H9 (cell line): ENCODE results near the gene CDH13. TPM values are rescaled to one million over a fixed set of nuclear protein-coding genes. Genes with fewer than 3 reads are reported as not detected.

Experiments
- DNase-seq: peaks from one replicate; pipeline ENCODE4 v3.0.0-alpha.2; 2017
- H2AFZ ChIP-seq: one replicate; pipeline ENCODE4 v1.6.1; 2013; ENCODE audit warnings: mild to moderate bottlenecking, low read length, control low read depth, moderate library complexity
- H2AK5ac ChIP-seq: 2 replicates; pipeline ENCODE4 v1.6.1; 2013; ENCODE audit warnings: low read length, control low read depth, mixed read lengths; ENCODE audit not compliant: insufficient read length
- H2BK120ac ChIP-seq: one replicate; pipeline ENCODE4 v1.6.1; 2013; ENCODE audit warnings: low read depth, mild to moderate bottlenecking, low read length, control low read depth, inconsistent platforms; ENCODE audit not compliant: poor library complexity, severe bottlenecking
- H2BK12ac ChIP-seq: 2 replicates; pipeline ENCODE4 v1.6.1; 2013; ENCODE audit warnings: low read length, control low read depth, mixed read lengths, low read depth; ENCODE audit not compliant: insufficient read length
- H2BK15ac ChIP-seq: 2 replicates; pipeline ENCODE4 v1.6.1; 2013; ENCODE audit warnings: low read depth, low read length, control low read depth
- H2BK20ac ChIP-seq: one replicate; pipeline ENCODE4 v1.6.1; 2013; ENCODE audit warnings: low read depth, mild to moderate bottlenecking, low read length, control low read depth, inconsistent platforms; ENCODE audit not compliant: poor library complexity, severe bottlenecking
- H2BK5ac ChIP-seq: 2 replicates; pipeline ENCODE4 v1.6.1; 2013; ENCODE audit warnings: low read length, control low read depth, mixed read lengths; ENCODE audit not compliant: insufficient read length
- H3K14ac ChIP-seq: 2 replicates; pipeline ENCODE4 v1.6.1; 2013; ENCODE audit warnings: low read length, control low read depth; ENCODE audit not compliant: insufficient read depth
- H3K18ac ChIP-seq: 2 replicates; pipeline ENCODE4 v1.6.1; 2013; ENCODE audit warnings: low read depth, mild to moderate bottlenecking, mixed read lengths, low read length, control low read depth; ENCODE audit not compliant: insufficient read length
- H3K23ac ChIP-seq: 2 replicates; pipeline ENCODE4 v1.6.1; 2013; ENCODE audit warnings: low read length, control low read depth, mixed read lengths, low read depth; ENCODE audit not compliant: insufficient read length
- H3K23me2 ChIP-seq: 2 replicates; pipeline ENCODE4 v1.6.1; 2013; ENCODE audit warnings: low read depth, mild to moderate bottlenecking, mixed read lengths, low read length, control low read depth; ENCODE audit not compliant: insufficient read length, poor library complexity, severe bottlenecking
- H3K27ac ChIP-seq: 2 replicates; pipeline ENCODE4 v1.5.1; 2013; ENCODE audit warnings: low read length, control low read depth, mixed read lengths, low read depth; ENCODE audit not compliant: insufficient read length
- H3K27me3 ChIP-seq: 2 replicates; pipeline ENCODE4 v1.6.1; 2013; ENCODE audit warnings: low read length, control low read depth, inconsistent platforms; ENCODE audit not compliant: insufficient read depth
- H3K4ac ChIP-seq: 2 replicates; pipeline ENCODE4 v1.6.1; 2013; ENCODE audit warnings: low read depth, mild to moderate bottlenecking, control low read depth, inconsistent platforms, low read length, moderate library complexity
- H3K4me1 ChIP-seq: 2 replicates; pipeline ENCODE4 v1.6.1; 2013; ENCODE audit warnings: low read length, control low read depth, inconsistent platforms; ENCODE audit not compliant: insufficient read depth
- H3K4me2 ChIP-seq: 2 replicates; pipeline ENCODE4 v1.6.1; 2013; ENCODE audit warnings: low read length, control low read depth, mixed read lengths; ENCODE audit not compliant: insufficient read length, insufficient read depth
- H3K56ac ChIP-seq: 2 replicates; pipeline ENCODE4 v1.6.1; 2013; ENCODE audit warnings: low read depth, mild to moderate bottlenecking, mixed read lengths, low read length, control low read depth; ENCODE audit not compliant: insufficient read length
- H3K79me1 ChIP-seq: 2 replicates; pipeline ENCODE4 v1.6.1; 2013; ENCODE audit warnings: low read depth, mild to moderate bottlenecking, moderate library complexity, low read length, control low read depth, inconsistent platforms; ENCODE audit not compliant: insufficient read depth, poor library complexity, severe bottlenecking
- H3K79me2 ChIP-seq: 2 replicates; pipeline ENCODE4 v1.6.1; 2013; ENCODE audit warnings: low read length, control low read depth, inconsistent platforms; ENCODE audit not compliant: insufficient read depth
- H3K9ac ChIP-seq: 2 replicates; pipeline ENCODE4 v1.6.1; 2013; ENCODE audit warnings: low read length, control low read depth, mixed read lengths; ENCODE audit not compliant: insufficient read length; ENCODE audit errors: extremely low read depth
- H3K9me3 ChIP-seq: one replicate; pipeline ENCODE4 v1.6.1; 2013; ENCODE audit warnings: low read depth, low read length, inconsistent platforms; ENCODE audit not compliant: control insufficient read depth
- H3T11ph ChIP-seq: one replicate; pipeline ENCODE4 v1.6.1; 2013; ENCODE audit warnings: mild to moderate bottlenecking, low read length, control low read depth, inconsistent platforms
- H4K20me1 ChIP-seq: one replicate; pipeline ENCODE4 v1.6.1; 2013; ENCODE audit not compliant: control insufficient read depth, insufficient read length, insufficient read depth
- H4K5ac ChIP-seq: 2 replicates; pipeline ENCODE4 v1.6.1; 2013; ENCODE audit warnings: low read depth, mild to moderate bottlenecking, mixed read lengths, low read length, control low read depth; ENCODE audit not compliant: insufficient read length
- H4K8ac ChIP-seq: replicated peaks from 2 replicates; pipeline ENCODE4 v1.6.1; 2013; ENCODE audit warnings: low read length, control low read depth, mixed read lengths, low read depth; ENCODE audit not compliant: insufficient read length
- H4K91ac ChIP-seq: 2 replicates; pipeline ENCODE4 v1.6.1; 2013; ENCODE audit warnings: low read depth, mild to moderate bottlenecking, moderate library complexity, mixed read lengths, low read length, control low read depth; ENCODE audit not compliant: insufficient read length
- H3K27ac Mint-ChIP-seq, 3 experiments: 2 replicates in 2 of 3; 3 replicates in 1 of 3; pipeline ENCODE4 v1.8.0; 2020 to 2021; ENCODE audit warnings: mixed read lengths in 3 of 3, mild to moderate bottlenecking in 1 of 3, moderate library complexity in 1 of 3
- H3K27me3 Mint-ChIP-seq: 2 replicates; pipeline ENCODE4 v1.8.0; 2021; ENCODE audit warnings: low read depth, mild to moderate bottlenecking, moderate library complexity, mixed read lengths
- H3K36me3 Mint-ChIP-seq, 3 experiments: 2 replicates in 2 of 3; 3 replicates in 1 of 3; pipeline ENCODE4 v1.8.0; 2020 to 2021; ENCODE audit warnings: low read depth in 3 of 3, mixed read lengths in 3 of 3; ENCODE audit not compliant: insufficient read depth in 1 of 3
- H3K4me1 Mint-ChIP-seq, 2 experiments: 2 replicates each; pipeline ENCODE4 v1.8.0; 2020; ENCODE audit warnings: mixed read lengths in 2 of 2
- H3K4me3 Mint-ChIP-seq, 2 experiments: 2 replicates in 1 of 2; 3 replicates in 1 of 2; pipeline ENCODE4 v1.8.0; 2020 to 2021; ENCODE audit warnings: mild to moderate bottlenecking in 2 of 2, mixed read lengths in 2 of 2, moderate library complexity in 1 of 2
- H3K9me3 Mint-ChIP-seq, 2 experiments: 2 replicates in 1 of 2; 3 replicates in 1 of 2; pipeline ENCODE4 v1.8.0; 2020; ENCODE audit warnings: mild to moderate bottlenecking in 2 of 2, mixed read lengths in 2 of 2, moderate library complexity in 1 of 2
- WGBS: extraction: QIAGEN DNeasy Blood & Tissue Kit; methylation state at CpG from one replicate; pipeline ENCODE4 v1.1.7; 2013; ENCODE audit warnings: missing lambda C conversion rate, low lambda C conversion rate, mixed read lengths; ENCODE audit not compliant: insufficient read length; ENCODE audit errors: extremely low coverage; 5-methylcytosine and 5-hydroxymethylcytosine counted together
- total RNA-seq: library from RNA; stranded (reverse); gene quantifications from 2 replicates; pipeline ENCODE4 v1.2.1, GENCODE V29; 2021
- TF ChIP-seq, protein P1 (sequence below): fragments of 200-600 bp; sonication (generic); conservative IDR thresholded peaks from 3 replicates; pipeline ENCODE4 v1.8.0; 2021; ENCODE audit warnings: antibody characterized with exemption, mild to moderate bottlenecking

CDH13 gene
- total RNA-seq, 1 experiment from 2014 or later = 1.5 TPM

DNA sequence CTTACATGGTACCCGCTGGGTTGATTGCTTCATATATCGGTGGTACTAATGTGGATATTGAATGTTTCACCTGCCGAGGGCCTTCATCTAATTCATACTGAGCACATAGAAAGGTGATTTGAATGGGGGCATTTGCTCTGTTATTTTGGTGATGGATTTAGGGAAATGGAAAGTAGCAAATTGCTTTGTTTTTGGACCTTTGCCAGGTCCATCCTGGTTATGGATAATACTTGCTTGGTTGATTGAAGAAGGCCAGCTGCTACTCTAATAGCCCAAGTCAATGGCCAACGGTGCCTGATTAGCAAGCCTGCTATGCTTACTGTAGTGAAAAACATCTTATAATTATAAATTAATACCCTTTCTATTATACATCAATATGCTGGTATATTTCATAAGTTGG, 253.6 kb downstream of the CDH13 start:
- Histone ChIP-seq H3K18ac (no peak overlapping the region), H4K20me1 (no peaks in the 10 kb centered on the region), H2BK20ac (no peak overlapping the region), H3K79me2 (no peaks in the 10 kb centered on the region), H2BK5ac (no peak overlapping the region), H3K56ac (no peak overlapping the region), H2AFZ (no peak overlapping the region), H3K4me2 (no peak overlapping the region), H2BK15ac (no peak overlapping the region), H3T11ph (no peak overlapping the region), H3K4me1 (peaks cover 6% of the 10 kb centered on the region), H3K14ac (no peak overlapping the region), H3K27me3 (no peaks in the 10 kb centered on the region), H4K8ac (no peak overlapping the region), H3K27ac (no peak overlapping the region), H2AK5ac (no peak overlapping the region), H4K5ac (no peak overlapping the region), H3K79me1 (no peaks in the 10 kb centered on the region), H2BK120ac (no peak overlapping the region), H4K91ac (no peak overlapping the region), H3K23ac (no peak overlapping the region), H3K9me3 (no peaks in the 10 kb centered on the region), H3K23me2 (no peaks in the 10 kb centered on the region), H2BK12ac (no peak overlapping the region), H3K4ac (no peak overlapping the region), H3K9ac (no peak overlapping the region)
- H3K4me1 Mint-ChIP-seq = peaks cover 4 to 19% of the 10 kb centered on the region in 2 experiments
- H3K4me3 Mint-ChIP-seq = no peak overlapping the region
- no peaks in the 10 kb centered on the region; a peak in 1 of 5 replicates for H3K9me3 Mint-ChIP-seq
- no CpG with 5 or more reads among the region's 4 CpGs for WGBS
- H3K27ac Mint-ChIP-seq = no peak overlapping the region
- no peak for DNase-seq
- TF ChIP-seq, protein P1, sequence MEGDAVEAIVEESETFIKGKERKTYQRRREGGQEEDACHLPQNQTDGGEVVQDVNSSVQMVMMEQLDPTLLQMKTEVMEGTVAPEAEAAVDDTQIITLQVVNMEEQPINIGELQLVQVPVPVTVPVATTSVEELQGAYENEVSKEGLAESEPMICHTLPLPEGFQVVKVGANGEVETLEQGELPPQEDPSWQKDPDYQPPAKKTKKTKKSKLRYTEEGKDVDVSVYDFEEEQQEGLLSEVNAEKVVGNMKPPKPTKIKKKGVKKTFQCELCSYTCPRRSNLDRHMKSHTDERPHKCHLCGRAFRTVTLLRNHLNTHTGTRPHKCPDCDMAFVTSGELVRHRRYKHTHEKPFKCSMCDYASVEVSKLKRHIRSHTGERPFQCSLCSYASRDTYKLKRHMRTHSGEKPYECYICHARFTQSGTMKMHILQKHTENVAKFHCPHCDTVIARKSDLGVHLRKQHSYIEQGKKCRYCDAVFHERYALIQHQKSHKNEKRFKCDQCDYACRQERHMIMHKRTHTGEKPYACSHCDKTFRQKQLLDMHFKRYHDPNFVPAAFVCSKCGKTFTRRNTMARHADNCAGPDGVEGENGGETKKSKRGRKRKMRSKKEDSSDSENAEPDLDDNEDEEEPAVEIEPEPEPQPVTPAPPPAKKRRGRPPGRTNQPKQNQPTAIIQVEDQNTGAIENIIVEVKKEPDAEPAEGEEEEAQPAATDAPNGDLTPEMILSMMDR = no peak
- no peaks in the 10 kb centered on the region for H3K36me3 Mint-ChIP-seq
- no peaks in the 10 kb centered on the region for H3K27me3 Mint-ChIP-seq
